Trophoblast cell (in vitro differentiated cells and primary cell): ENCODE measurements around the gene CDK18.

Source experiments
- DNase-seq, 2 donors: peaks; one replicate each; pipeline ENCODE4 v3.0.0-alpha.2; 2016
- H2AFZ ChIP-seq: 2 replicates; pipeline ENCODE4 v1.6.1; 2013; ENCODE audit warnings: low read length, moderate library complexity, mild to moderate bottlenecking; ENCODE audit not compliant: insufficient read depth, poor library complexity
- H2AK5ac ChIP-seq: 2 replicates; pipeline ENCODE4 v1.6.1; 2013; ENCODE audit warnings: mild to moderate bottlenecking, low read length
- H2BK120ac ChIP-seq: 2 replicates; pipeline ENCODE4 v1.6.1; 2013; ENCODE audit warnings: low read length, mild to moderate bottlenecking, moderate library complexity; ENCODE audit not compliant: insufficient read depth, poor library complexity
- H2BK12ac ChIP-seq: 2 replicates; pipeline ENCODE4 v1.6.1; 2013; ENCODE audit warnings: mild to moderate bottlenecking, low read length, moderate library complexity
- H2BK5ac ChIP-seq: 2 replicates; pipeline ENCODE4 v1.6.1; 2013; ENCODE audit warnings: low read length, low read depth, moderate library complexity, mild to moderate bottlenecking; ENCODE audit not compliant: poor library complexity
- H3K14ac ChIP-seq: 2 replicates; pipeline ENCODE4 v1.6.1; 2013; ENCODE audit warnings: mild to moderate bottlenecking, low read length
- H3K18ac ChIP-seq: 2 replicates; pipeline ENCODE4 v1.6.1; 2013; ENCODE audit warnings: mild to moderate bottlenecking, low read length
- H3K23ac ChIP-seq: 2 replicates; pipeline ENCODE4 v1.6.1; 2013; ENCODE audit warnings: low read length
- H3K27ac ChIP-seq: 2 replicates; pipeline ENCODE4 v1.5.1; 2013; ENCODE audit warnings: low read depth, mild to moderate bottlenecking, inconsistent platforms, low read length, moderate library complexity
- H3K27me3 ChIP-seq: 2 replicates; pipeline ENCODE4 v1.6.1; 2013; ENCODE audit warnings: inconsistent platforms, mild to moderate bottlenecking, low read length, moderate library complexity; ENCODE audit not compliant: insufficient read depth
- H3K36me3 ChIP-seq, 2 experiments: 1 replicate in 1 of 2; 2 replicates in 1 of 2; pipeline ENCODE4 v1.6.1; 2013; ENCODE audit warnings: low read length in 2 of 2, mild to moderate bottlenecking in 2 of 2, moderate library complexity in 1 of 2; ENCODE audit not compliant: insufficient read depth in 2 of 2, control insufficient read depth in 1 of 2
- H3K4ac ChIP-seq: 2 replicates; pipeline ENCODE4 v1.6.1; 2013; ENCODE audit warnings: low read depth, mild to moderate bottlenecking, low read length, moderate library complexity
- H3K4me1 ChIP-seq, 2 experiments: 1 replicate in 1 of 2; 2 replicates in 1 of 2; pipeline ENCODE4 v1.6.1; 2013; ENCODE audit warnings: low read length in 2 of 2, mild to moderate bottlenecking in 2 of 2, moderate library complexity in 1 of 2; ENCODE audit not compliant: insufficient read depth in 2 of 2, control insufficient read depth in 1 of 2
- H3K4me2 ChIP-seq: 2 replicates; pipeline ENCODE4 v1.6.1; 2013; ENCODE audit warnings: inconsistent platforms, mild to moderate bottlenecking, low read length, moderate library complexity
- H3K4me3 ChIP-seq: 2 replicates; pipeline ENCODE4 v1.5.1; 2013; ENCODE audit warnings: mild to moderate bottlenecking, low read depth, low read length, inconsistent platforms
- H3K79me1 ChIP-seq: one replicate; pipeline ENCODE4 v1.6.1; 2013; ENCODE audit warnings: low read length
- H3K79me2 ChIP-seq: 2 replicates; pipeline ENCODE4 v1.6.1; 2013; ENCODE audit warnings: low read length, mild to moderate bottlenecking; ENCODE audit not compliant: control insufficient read depth, insufficient read depth, poor library complexity
- H3K9ac ChIP-seq: 2 replicates; pipeline ENCODE4 v1.6.1; 2013; ENCODE audit warnings: mild to moderate bottlenecking, low read length
- H3K9me3 ChIP-seq: 2 replicates; pipeline ENCODE4 v1.6.1; 2013; ENCODE audit warnings: low read depth, mild to moderate bottlenecking, control low read depth, inconsistent platforms, low read length; ENCODE audit not compliant: insufficient read depth
- H4K12ac ChIP-seq: 2 replicates; pipeline ENCODE4 v1.6.1; 2013; ENCODE audit warnings: low read depth, mild to moderate bottlenecking, low read length, moderate library complexity
- H4K8ac ChIP-seq: 2 replicates; pipeline ENCODE4 v1.6.1; 2013; ENCODE audit warnings: low read depth, mild to moderate bottlenecking, low read length, moderate library complexity
- H4K91ac ChIP-seq: one replicate; pipeline ENCODE4 v1.6.1; 2013; ENCODE audit warnings: low read depth, mild to moderate bottlenecking, low read length, moderate library complexity
- WGBS: extraction: QIAGEN DNeasy Blood & Tissue Kit; methylation state at CpG from one replicate; pipeline ENCODE4 v1.1.7; 2013; ENCODE audit warnings: missing lambda C conversion rate; ENCODE audit not compliant: insufficient read length, insufficient coverage; ENCODE audit errors: extremely low coverage; 5-methylcytosine and 5-hydroxymethylcytosine counted together

CDK18 gene

DNA sequence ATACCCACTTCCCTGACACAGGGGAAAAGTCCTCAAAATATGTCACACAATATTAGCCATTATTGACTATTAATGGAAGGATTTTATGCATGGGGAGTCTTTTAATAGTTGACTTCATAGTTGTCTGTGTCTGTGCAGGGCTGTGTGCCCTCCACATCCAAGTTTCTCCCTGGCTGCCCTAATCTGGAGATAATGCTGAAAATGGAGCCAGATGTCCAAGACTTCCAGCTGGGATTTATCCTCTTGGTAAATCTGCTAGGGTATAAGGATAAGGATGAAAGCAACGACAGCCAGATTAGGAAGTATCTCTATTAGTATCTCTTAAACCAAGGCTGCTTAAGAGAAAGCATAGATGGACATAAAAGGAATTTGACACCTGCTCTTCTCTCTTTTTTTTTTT, 42.1 kb downstream of the CDK18 start:
- H2BK12ac ChIP-seq: no peak overlapping the region
- H3K23ac ChIP-seq: no peak overlapping the region
- no peak overlapping the region for H3K4ac ChIP-seq
- H3K79me2 ChIP-seq: no peaks in the 10 kb centered on the region
- no peak overlapping the region for H4K8ac ChIP-seq
- no peak overlapping the region for H2AFZ ChIP-seq
- H3K18ac ChIP-seq: no peak overlapping the region
- H2BK120ac ChIP-seq: no peak overlapping the region
- H4K91ac ChIP-seq: no peak overlapping the region
- H3K27ac ChIP-seq: no peak overlapping the region
- H2AK5ac ChIP-seq: no peak overlapping the region
- no peak overlapping the region for H3K4me3 ChIP-seq
- H3K14ac ChIP-seq: no peak overlapping the region
- no peaks in the 10 kb centered on the region for H3K36me3 ChIP-seq
- peaks cover 3 to 11% of the 10 kb centered on the region in 2 experiments for H3K4me1 ChIP-seq
- no peak overlapping the region for H3K9ac ChIP-seq
- no CpG with 5 or more reads among the region's 1 CpG for WGBS
- peaks cover 1% of the 10 kb centered on the region for H3K9me3 ChIP-seq
- H4K12ac ChIP-seq: no peak overlapping the region
- no peak for DNase-seq
- no peak overlapping the region for H3K4me2 ChIP-seq
- no peaks in the 10 kb centered on the region for H3K27me3 ChIP-seq
- no peaks in the 10 kb centered on the region for H3K79me1 ChIP-seq
- H2BK5ac ChIP-seq: no peak overlapping the region

DNA sequence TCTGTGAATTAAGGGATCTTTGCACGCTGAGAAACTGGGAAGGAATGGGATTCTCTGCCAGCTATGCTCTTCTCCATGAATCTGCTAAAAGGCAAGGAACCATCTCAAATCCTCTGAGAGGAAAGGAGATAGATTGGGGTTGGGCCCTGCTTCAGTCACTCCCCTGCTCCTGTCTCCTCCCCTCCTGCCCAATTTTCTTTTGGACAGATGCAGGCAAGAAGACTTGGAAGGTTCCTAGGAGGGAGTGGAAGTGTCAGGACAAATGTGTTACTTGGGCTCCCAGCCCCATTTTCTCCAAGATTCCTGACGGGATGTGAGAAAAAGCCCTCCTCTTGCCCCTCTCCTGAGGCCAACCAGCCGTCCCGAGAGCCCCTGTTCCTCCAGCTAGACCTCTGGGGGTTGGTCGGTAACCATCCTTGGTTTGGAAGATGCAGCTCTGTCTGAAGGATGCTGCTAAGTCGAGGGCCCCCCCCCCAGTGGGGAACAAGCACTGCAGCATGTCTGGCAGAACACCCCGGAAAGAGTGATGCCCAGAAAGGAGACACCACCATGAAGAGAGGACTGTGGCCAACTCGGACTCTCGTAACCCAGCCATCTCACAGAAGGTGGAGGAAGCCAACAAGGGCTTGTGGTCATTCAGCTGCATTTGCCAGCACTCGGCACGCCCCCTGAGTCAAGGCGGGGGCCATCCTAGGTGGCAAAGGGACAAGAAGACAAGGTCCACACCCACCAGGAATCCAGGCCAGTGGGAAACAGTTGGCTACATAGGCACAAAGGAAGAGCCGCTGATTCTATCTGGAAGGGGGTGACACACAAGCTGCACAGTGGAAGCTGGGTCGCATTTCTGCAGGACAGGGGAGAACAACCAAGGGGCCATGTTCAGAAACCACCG, 43.7 kb downstream of the CDK18 start:
- no peaks in the 10 kb centered on the region for H3K36me3 ChIP-seq
- H4K8ac ChIP-seq: no peak overlapping the region
- no peak overlapping the region for H3K4ac ChIP-seq
- no peak overlapping the region for H2AK5ac ChIP-seq
- no peak for DNase-seq
- no peak overlapping the region for H3K9ac ChIP-seq
- H3K23ac ChIP-seq: no peak overlapping the region
- H3K4me2 ChIP-seq: no peak overlapping the region
- H3K79me1 ChIP-seq: no peaks in the 10 kb centered on the region
- no peak overlapping the region for H4K91ac ChIP-seq
- no peak overlapping the region for H3K14ac ChIP-seq
- H3K4me1 ChIP-seq: peaks cover 3 to 8% of the 10 kb centered on the region in 2 experiments
- H3K9me3 ChIP-seq: no peaks in the 10 kb centered on the region
- no peaks in the 10 kb centered on the region for H3K27me3 ChIP-seq
- no peak overlapping the region for H2BK120ac ChIP-seq
- H3K4me3 ChIP-seq: no peak overlapping the region
- H3K79me2 ChIP-seq: no peaks in the 10 kb centered on the region
- H2AFZ ChIP-seq: no peak overlapping the region
- no peak overlapping the region for H2BK5ac ChIP-seq
- H2BK12ac ChIP-seq: no peak overlapping the region
- WGBS: no CpG with 5 or more reads among the region's 15 CpGs
- H4K12ac ChIP-seq: no peak overlapping the region
- no peak overlapping the region for H3K27ac ChIP-seq
- H3K18ac ChIP-seq: no peak overlapping the region

DNA sequence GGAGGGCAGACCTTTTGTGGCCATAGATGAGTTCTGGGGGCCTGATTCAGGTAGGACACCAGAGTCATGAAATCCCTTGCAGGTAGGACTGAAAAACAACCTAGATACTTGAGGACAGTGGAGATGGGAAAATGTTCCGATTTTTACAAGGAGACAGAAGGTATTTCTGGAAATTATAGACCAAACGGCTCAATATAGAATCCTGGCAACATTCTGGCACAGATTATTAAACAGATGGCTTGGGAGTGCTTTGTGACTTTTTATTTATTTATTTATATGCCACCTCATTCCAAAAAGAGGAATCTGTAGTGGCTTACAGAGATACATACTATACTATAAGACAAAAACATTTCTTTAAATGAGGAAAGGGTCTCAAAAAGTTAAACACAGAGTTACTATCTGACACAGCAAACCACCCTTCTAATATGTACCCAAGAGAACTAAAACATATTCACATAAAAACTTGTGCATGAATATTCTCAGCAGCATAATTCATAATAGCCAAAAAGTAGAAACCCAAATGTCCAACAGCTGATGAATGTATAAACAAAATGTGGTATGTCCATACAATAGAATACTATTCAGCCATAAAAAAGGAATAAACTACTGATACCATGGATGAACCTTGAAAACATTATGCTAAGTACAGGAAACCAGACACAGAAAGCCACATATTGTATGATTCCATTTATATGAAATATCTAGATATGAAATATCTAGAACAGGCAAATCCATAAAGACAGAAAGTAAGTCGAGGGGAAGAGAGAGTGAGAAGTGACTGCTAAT, 49.8 kb downstream of the CDK18 start:
- no peaks in the 10 kb centered on the region for H3K36me3 ChIP-seq
- H3K18ac ChIP-seq: no peak overlapping the region
- no peaks in the 10 kb centered on the region for H3K4me1 ChIP-seq
- H3K9me3 ChIP-seq: no peaks in the 10 kb centered on the region
- H4K12ac ChIP-seq: no peak overlapping the region
- H3K79me1 ChIP-seq: no peaks in the 10 kb centered on the region
- no peak overlapping the region for H3K4ac ChIP-seq
- no CpG with 5 or more reads among the region's 3 CpGs for WGBS
- H2AFZ ChIP-seq: no peak overlapping the region
- H3K27ac ChIP-seq: no peak overlapping the region
- no peak overlapping the region for H2BK12ac ChIP-seq
- DNase-seq: no peak
- H4K91ac ChIP-seq: no peak overlapping the region
- H3K23ac ChIP-seq: no peak overlapping the region
- no peaks in the 10 kb centered on the region for H3K27me3 ChIP-seq
- no peak overlapping the region for H3K4me2 ChIP-seq
- no peak overlapping the region for H4K8ac ChIP-seq
- H3K79me2 ChIP-seq: no peaks in the 10 kb centered on the region
- no peak overlapping the region for H3K4me3 ChIP-seq
- H3K9ac ChIP-seq: no peak overlapping the region
- H2BK120ac ChIP-seq: no peak overlapping the region
- no peak overlapping the region for H2AK5ac ChIP-seq
- H2BK5ac ChIP-seq: no peak overlapping the region
- H3K14ac ChIP-seq: no peak overlapping the region

DNA sequence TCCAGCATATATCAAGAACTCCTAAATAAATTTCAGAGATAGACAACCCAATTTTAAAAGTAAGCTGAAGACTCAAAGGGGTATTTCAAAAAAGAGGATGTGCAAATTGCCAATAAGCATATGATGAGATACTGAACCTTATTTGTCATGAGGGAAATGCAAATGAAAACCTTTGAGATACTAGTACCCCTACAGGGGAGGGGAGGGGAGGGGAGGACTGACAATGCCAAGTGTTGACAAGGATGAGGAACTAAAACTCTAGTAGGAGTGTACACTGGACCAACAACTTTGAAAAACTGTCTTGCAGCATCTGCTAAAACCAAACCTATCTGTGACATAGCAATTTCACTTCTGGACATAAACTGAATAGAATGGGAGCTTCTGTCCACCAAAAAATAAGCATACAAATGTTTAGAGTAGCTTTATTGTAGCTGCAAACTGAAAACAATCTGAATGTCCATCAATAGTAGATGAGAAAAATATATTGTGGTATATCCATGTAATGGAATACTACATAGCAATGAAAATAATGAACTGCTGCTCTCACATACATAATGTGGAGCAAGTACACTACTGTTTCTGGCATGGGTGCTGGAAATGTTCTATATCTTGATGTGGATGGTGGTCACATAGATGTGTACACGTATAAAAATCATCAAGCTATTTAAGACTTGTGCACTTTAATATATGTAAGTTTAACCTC, 57.2 kb downstream of the CDK18 start:
- H2BK5ac ChIP-seq: no peak overlapping the region
- H3K9ac ChIP-seq: no peak overlapping the region
- no CpG with 5 or more reads among the region's 1 CpG for WGBS
- H3K4me2 ChIP-seq: no peak overlapping the region
- peaks cover 0 to 2% of the 10 kb centered on the region in 2 experiments for H3K4me1 ChIP-seq
- no peak overlapping the region for H3K18ac ChIP-seq
- no peaks in the 10 kb centered on the region for H3K36me3 ChIP-seq
- no peaks in the 10 kb centered on the region for H3K79me2 ChIP-seq
- H2AK5ac ChIP-seq: no peak overlapping the region
- no peak overlapping the region for H2AFZ ChIP-seq
- peaks cover 2% of the 10 kb centered on the region for H3K9me3 ChIP-seq
- H3K79me1 ChIP-seq: no peaks in the 10 kb centered on the region
- no peak for DNase-seq
- no peak overlapping the region for H2BK120ac ChIP-seq
- H3K4me3 ChIP-seq: no peak overlapping the region
- H3K27me3 ChIP-seq: no peaks in the 10 kb centered on the region
- H4K12ac ChIP-seq: no peak overlapping the region
- H3K4ac ChIP-seq: no peak overlapping the region
- H3K14ac ChIP-seq: no peak overlapping the region
- H4K8ac ChIP-seq: no peak overlapping the region
- no peak overlapping the region for H3K23ac ChIP-seq
- no peak overlapping the region for H2BK12ac ChIP-seq
- no peak overlapping the region for H4K91ac ChIP-seq
- H3K27ac ChIP-seq: no peak overlapping the region
